Activated CD4-positive, alpha-beta T cell treated with anti-CD3 and anti-CD28 coated beads, Interleukin-2, amount 50 U/mL, for 4 hours (primary cell): Measurements from ENCODE around the gene ADGRE3.
"Not testable (repeated sequence)": the region's sequence is repeated elsewhere in the genome, so short reads cannot be mapped to it uniquely, and the experiment has no call there.

Experiments used
- DNase-seq, 2 experiments: peaks; one replicate each; pipeline ENCODE4 v3.0.0-alpha.2; 2020

Gene ADGRE3

DNA sequence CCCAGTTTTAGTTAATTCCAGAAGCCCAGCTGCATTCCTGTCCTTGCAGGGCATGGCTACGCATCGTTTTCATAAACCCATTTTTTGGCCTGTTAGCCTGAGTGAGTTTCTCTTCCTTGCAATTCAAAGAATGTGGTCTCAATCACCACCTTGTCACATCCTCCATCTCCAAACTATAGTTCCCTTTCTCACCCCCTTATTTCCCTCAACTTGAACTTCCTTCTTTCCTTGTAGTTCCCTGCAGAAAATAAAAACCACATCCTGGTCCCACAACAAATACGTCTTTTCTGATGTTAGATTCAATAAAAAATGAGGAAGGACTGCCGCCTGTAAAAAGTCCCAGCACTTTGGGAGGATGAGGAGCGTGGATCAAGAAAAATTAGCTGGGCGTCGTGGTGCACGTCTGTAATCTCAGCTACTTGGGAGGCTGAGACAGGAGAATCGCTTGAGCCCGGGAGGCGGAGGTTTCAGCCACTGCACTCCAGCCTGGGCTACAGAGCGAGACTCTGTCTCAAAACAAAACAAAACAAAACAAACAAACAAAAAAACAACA is 13.2 kb downstream of the ADGRE3 start:
- DNase-seq, result no peak

DNA sequence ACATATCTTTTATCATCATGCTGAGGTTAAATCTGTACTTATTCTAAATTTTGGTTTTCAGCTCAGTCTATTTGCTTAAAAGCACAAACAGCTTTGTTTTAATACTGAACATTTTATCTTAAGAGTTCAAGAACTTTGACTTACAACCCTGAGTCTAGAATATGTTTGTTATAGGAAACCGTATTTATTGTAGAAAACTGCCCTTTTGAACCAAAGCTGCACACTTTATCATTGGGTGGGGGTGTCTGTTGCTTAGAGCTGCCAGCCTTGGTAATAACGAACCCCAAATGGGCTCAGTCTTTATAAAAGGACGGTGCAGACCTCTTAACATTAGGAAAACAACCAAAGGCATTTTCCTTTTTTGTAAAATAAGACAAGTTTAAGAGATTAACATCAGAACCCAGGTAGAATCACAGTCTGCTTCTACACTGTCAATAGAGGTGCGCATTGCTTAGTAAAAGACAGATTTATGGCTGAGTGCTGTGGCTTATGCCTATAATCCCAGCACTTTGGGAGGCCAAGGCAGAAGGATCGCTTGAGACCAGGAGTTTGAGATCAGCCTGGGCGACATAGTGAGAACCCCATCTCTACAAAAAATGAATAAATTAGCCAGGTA is 14.7 kb downstream of the ADGRE3 start:
- DNase-seq, result no peak

DNA sequence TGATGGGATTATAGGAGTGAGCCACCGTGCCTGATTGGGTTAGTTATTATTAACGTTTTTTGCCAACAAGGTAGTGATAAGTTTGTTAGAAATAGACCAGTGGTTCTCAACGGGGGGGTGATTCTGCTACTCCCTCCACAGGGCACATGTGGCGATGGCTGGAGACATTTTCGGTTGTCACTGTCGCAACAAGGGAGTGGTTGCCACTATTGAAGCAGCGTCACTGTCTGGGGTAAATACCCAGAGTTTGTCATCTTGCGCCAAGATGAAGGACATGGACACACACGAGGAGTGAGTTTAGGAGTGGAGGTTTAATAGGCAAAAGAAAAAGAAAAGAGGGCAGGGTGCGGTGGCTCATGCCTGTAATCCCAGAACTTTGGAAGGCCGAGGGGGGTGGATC is 18.9 kb downstream of the ADGRE3 start:
- DNase-seq, result no peak

DNA sequence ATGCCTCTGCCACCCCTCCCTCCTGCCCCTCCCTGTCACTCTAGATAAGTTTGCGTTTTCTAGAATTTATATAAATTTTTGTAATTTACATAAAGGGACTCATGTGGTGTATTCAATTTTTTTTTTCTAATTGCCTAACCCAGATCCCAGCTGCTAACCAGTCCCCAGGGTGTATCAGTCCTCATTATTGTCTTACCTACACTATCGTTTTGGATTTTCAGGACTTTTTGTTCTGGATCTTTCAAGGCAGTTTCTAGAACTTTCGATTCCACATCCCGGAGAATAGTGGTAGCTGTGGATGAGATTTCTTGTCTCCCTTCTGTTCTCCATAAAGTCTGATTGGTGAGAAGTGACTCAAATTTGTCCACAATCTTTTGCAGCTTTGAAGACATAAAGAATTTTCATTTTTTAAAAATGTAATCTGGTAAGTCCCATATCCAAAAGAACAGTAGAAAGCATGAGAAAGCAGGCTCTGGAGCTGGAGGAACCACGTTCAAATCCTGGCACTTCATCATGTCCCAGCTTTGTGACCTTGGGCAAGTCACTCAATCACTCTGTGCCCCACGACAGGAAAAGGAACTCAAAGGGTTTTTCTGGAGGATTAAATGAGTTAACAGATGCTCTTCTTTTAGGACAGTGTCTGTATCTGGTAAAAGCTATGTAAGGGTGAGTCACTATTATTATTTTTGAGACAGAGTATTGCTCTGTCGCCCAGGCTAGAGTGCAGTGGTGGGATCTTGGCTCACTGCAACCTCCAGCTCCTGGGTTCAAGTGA is 19.7 kb downstream of the ADGRE3 start:
- no peak for DNase-seq

DNA sequence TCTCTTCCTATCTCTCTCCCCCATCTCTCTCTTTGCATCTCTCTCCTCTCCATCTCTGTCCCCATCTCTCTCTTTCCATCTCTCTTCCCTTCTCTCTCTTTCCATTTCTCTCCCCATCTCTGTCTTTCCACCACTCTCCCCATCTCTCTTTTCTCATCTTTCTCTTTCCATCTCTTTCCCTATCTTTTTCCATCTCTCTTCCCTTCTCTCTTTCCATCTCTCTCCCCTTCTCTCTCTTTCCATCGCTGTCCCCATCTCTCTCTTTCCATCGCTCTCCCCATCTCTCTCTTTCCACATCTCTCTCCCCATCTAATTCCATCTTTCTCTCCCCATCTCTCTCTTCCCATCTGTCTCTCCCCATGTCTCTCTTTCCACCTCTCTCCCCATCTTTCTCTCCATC is 24.5 kb downstream of the ADGRE3 start:
- DNase-seq, result no peak

DNA sequence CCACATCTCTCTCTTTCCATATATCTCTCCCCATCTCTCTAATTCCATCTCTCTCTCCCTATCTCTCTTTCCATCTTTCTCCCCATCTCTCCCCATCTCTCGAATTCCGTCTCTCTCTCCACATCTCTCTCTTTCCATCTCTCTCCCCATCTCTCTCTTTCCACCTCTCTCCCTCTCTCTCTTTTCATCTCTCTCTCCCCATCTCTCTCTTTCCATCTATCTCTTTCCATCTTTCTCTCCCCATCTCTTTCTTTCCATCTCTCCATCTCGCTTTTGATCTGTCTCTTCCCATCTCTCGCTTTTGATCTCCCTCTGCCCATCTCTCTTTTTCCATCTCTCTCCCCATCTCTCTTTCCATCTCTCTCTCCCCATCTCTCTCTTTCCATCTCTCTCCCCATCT is 25.6 kb downstream of the ADGRE3 start:
- no peak for DNase-seq

DNA sequence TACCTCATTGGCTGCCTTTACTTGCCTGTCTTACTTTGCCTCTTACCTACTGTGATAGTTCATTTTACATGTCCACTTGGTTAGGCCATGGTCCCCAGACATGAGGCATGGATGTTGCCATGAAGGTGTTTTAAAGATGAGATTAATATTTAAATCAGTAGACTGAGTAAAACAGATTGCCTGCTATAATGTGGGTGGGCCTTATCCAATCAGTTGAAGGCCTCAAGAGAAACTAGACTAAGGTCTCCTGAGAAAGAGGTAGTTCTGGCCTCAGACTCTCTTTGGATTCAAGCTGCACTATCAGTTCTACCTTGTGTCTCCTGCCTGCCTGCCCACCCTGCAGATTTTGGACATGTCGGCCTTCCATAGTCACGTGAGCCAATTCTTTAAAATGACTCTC is 26.1 kb downstream of the ADGRE3 start:
- no peak for DNase-seq

DNA sequence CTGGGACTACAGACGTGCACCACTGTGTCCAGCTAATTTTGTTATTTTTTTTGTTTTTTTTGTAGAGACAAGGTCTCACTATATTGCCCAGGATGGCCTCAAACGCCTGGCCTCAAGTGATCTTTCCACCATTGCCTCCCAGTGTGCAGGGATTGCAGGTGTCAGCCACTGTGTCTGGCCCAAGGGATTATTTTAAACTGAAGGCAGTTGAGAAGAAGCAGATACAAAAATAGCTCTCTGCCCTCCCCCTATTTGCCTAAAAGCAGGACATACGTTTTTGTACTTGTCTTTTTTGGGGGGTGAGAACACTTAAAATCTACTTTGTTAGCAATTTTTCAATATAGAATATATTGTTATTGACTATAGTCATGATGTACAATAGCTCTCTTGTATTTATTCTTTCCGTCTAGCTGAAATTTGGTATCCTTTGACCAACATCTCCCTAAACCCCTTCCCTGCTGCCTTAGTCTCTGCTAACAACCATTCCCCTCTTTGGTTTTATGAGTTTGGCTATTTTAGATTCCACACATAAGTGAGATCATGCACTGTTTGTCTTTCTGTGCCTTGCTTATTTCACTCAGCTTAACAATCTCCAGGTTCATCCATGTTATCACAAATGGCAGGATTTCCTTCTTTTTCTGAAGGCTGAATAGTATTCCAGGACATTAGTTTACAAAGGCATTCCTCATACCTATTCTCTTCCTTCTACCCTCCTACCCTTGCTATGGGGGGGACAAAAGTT is 34.9 kb downstream of the ADGRE3 start:
- DNase-seq, result no peak

DNA sequence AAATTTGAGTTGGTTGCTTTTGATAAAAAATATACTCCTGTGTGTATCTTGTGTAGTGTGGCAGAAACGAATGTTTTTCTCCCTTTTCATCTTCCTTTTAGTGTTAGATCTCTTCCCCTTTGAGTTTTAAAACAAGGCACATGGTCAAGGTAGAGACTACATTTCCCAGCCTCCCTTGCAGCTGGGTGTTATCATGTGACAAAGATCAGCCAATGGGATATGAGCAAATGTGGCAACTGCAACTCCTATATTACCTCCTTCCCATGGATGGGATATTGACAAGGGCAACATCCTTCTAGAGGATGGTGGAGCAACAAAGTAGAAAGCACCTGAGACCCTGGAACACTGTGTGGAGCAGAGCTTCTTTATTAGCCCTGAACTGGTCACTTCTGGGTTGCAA is 42.4 kb downstream of the ADGRE3 start:
- DNase-seq, result no peak

DNA sequence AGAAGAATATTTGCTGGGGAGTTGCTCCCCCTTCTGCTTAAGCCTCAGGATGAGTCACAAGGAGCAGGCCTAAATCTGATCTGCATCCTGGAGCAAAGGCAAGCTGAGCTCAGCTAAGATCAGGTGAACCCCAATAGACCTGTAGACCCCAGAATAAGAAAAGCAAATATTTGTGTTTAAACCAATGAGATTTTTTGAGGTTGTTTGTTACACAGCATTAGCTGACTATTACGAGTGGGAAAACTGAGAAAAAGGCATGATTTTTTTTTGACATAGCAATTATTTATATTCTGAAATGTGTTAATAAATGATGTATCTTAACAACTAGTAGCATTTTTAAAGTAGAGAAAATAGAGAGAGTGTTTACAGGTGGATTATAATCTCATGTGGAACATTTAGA is 45.1 kb downstream of the ADGRE3 start:
- no peak for DNase-seq

DNA sequence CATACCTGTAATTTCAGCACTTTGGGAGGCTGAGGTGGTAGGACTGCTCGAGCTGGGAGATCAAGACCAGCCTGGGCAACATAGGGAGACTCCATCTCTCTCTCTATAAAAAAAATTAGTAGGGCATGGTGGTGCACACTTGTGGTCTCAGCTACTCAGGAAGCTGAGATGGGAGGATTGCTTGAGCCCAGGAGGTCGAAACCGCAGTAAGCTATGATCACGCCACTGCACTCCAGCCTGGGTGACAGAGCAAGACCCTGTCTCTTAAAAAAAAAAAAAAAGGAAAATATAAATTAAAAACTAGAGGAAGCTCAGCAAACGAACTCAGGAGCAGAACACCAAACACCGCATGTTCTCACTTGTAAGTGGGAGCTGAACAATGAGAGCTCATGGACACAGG is 50.2 kb downstream of the ADGRE3 start:
- DNase-seq, result not testable (repeated sequence)

DNA sequence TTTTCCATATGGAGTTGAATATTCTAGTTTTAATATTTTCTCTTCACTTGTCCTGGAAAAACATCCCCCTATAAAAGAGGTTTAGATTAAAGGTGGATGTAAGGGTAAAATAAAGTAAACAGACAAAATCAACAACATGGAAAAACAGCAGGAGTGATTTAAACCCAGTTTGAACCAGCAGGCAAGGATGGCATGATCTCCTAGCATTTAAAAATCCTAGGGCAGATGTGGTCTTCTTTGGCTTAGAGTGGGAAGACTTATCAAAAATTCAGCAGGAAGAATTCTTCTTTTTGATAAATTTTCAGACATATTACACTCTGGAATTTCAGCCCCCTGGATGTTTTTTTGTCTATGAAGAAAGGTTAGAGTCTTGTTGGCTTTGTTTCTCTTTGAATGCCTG is 55.2 kb downstream of the ADGRE3 start:
- DNase-seq, result no peak

DNA sequence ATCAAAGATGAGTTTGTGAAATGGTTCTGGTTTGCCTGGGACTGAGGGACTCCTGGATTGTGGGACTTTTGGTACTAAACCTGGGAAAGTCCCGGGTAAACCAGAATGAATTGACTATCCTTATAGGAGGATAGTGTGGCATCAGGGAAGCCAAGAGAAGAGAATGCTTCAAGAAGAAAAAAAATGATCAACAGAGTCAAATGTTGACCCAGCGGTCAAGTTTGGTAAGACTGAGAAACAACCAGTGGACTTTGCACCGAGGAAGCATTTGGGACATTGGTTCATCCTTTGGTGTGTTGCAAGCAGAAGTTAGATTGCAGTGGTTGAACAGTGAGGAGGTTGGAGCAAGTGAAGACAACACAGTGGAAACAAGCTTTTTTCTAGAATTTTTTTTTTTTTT is 58.2 kb downstream of the ADGRE3 start:
- no peak for DNase-seq

DNA sequence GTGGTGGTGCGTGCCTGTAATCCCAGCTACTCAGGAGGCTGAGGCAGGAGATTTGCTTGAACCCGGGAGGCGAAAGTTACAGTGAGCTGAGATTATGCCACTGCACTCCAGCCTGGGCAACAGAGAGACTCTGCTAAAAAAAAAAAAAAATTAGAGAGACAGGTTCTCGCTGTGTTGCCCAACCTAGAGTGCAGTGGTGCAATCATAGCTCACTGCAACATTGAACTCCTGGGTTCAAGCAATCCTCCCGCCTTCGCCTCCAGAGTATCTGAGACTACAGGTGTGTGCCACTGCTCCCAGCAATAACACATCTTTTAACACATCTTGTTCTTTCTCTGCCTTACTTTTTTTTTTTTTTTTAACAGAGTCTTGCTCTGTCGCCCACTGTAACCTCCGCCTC is 59.0 kb downstream of the ADGRE3 start:
- DNase-seq, result no peak

DNA sequence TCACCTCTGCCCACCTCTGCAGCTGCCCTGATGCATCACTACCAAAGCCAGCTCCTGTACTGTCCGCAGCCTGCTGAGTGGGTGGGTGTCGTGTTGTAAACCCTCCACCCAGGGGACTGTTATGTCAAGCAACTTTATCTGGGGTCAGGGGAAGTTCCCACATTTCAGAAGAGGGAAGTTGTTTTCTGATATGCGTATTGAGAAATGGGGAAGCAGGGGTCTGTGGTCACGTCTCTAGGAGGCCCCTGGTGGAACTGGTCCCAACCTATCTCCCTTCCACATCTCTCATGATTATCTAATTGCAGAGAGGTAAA is 60.6 kb downstream of the ADGRE3 start:
- DNase-seq, result no peak

DNA sequence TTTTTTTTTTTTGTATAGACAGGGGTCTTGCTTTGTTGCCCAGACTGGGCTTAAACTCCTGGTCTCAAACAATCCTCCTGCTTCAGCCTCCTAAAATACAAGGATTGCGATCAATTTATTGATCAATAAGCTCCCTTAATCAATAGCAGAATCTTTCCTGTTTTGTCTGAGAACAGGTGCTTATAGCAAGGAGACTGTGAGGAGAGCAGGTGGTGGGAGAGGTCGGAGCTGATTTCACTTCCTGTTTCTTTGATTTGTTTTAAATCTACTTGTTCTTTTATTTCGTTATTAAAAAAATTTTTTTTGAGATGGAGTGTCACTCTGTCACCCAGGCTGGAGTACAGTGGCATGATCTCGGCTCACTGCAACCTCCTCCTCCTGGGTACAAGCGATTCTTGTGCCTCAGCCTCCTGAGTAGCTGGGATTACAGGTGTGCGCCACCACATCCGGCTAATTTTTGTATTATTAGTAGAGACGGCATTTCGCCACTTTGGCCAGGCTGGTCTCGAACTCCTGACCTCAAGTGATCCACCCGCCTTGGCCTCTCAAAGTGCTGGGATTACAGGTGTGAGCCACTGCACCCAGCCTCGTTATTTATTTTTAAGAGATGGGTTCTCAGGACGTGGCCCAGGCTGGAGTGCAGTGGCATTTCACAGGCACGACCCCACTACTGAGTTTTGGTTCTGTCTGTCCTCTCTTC is 61.1 kb downstream of the ADGRE3 start:
- DNase-seq, result not testable (repeated sequence)

DNA sequence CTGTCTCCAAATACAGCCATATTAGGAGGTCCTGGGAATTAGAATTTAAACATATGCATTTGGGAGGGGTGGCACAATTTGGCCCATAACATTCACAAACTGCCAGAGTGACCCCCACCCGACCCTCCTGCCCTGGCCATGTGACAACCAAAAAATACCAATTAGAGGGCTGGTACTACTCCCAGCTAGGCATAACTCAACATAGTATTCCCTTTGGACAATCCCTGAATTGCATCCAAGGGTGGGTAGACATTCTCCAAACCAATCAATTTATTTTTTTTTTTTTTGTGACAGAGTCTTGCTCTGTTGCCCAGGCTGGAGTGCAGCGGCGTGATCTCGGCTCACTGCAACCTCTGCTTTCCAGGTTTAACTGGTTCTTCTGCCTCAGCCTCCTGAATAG is 62.0 kb downstream of the ADGRE3 start:
- DNase-seq, result no peak

DNA sequence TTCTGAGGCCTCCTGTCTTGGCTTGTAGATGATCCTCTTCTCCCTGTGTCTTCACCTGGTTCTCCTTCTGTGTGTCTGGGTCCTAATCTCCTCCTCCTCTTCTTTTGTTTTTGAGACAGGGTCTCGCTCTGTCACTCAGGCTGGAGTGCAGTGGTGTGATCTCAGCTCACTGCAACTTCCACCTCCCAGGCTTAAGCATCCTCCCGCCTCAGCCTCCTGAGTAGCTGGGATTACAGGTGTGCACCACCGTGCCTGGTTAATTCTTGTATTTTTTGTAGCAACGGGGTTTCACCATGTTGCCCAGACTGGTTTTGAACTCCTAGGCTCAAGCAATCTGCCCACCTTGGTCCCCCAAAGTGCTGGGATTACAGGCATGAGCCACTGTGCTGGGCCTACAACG is 62.4 kb downstream of the ADGRE3 start:
- not testable (repeated sequence) for DNase-seq

DNA sequence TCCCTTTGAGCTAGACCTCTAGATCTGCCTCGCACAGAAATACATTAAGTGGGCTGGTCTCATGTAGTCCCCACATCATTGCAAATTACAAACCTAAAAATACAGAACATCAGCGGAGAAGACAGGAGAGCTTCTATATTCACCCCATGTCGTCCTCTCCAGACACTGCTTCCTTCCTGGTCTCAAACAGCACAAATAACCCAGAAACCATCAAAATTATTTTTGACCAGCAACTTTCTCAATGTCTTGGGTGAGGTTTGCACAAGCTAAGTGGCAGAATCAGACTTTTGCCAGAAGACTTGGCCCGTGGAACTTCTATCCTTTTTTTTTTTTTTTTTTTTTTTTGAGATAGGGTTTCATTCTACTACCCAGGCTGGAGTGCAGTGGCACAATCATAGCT is 63.6 kb downstream of the ADGRE3 start:
- no peak for DNase-seq

DNA sequence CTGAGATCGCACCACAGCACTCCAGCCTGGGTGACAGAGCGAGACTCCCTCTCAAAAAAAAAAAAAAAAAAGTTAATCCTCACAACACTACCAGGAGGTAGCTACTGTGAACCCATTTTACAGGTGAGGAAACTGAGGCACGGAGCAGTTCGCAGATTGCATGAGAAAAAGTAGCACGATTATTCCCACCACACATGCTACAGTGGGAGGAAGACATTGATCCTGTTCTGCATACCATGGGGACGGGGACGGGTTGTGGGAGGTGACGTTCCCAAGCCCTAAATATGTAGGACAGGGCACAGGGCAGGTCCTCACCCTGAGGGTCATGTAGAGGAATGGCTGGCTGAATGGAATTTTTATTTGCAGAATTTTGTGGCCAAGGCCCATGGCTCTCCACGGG is 68.0 kb downstream of the ADGRE3 start:
- DNase-seq, result no peak

DNA sequence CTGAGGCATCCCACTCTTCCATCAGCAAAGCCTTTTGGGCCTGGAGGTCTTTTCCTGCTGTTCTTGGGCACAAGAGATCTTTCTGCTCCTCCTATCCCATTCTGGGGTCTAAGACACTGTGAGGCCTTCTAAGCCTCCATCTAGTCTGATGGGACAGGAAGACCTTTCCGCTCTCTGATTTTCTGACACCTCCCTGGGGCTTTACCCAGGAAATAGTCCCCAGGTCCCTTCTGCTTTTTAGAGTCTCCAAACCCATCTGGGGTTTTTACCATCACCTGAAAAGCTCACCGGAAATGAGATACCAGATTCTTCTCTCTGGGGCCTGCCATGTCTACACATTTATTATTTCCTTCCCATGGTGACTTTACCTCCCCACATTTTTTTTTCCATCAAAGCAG is 70.7 kb downstream of the ADGRE3 start:
- DNase-seq, result no peak

DNA sequence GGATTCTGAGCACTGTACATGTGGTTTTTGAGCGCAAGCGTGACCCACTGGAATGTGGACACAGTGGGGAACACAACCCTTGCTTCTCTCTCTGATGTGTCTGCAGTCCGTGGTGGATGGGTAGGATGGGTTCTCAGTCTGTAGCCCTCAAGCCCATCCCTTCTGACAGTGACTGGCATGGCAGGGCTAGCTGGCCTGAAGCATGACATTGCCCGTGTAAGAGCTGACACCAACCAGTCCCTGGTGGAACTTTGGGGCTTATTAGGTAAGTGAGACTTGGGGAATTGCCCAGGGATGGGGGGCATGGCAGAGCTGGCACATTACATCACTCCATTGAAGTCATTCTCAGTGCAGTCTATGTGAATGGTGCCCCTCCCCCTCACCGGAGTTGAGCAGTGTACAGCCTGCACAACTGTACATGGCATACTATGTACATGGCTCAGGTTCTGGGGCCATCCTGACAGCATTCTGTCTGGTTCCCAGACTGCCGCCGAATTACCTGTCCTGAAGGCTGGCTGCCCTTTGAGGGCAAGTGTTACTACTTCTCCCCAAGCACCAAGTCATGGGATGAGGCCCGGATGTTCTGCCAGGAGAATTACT is 75.0 kb downstream of the ADGRE3 start:
- DNase-seq, result no peak

DNA sequence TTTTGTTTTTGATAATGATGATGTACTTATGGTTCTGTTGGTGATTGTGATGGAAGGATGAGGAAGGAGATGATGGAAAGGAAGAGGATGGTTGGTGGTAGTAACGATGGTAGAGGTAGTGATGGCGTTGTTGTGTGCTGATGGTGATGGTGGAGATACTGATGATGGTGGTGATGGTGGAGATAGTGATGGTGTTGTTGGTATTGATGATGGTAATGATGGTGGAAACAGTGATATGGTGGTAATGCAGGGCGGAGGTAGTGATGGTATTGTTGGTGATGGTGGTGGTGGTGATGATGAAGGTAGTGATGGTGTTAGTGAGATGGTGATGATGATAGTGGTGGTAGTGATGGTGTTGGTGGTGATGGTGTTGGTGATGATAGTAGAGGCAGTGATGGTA is 79.1 kb downstream of the ADGRE3 start:
- DNase-seq, result no peak
